IMR-90 (cell line): ENCODE results near the gene ZFPM1. TPM values are rescaled to one million over a fixed set of nuclear protein-coding genes. Genes with fewer than 3 reads are reported as not detected.

Experiments
- CEBPB ChIP-seq: IDR thresholded peaks from 2 replicates; pipeline ENCODE4 v1.6.1; 2012; ENCODE audit warnings: low read depth, low read length, improper control_type of control experiment
- MAFK ChIP-seq: IDR thresholded peaks from 2 replicates; pipeline ENCODE4 v1.6.1; 2012; ENCODE audit warnings: low read depth, low read length, improper control_type of control experiment
- SMC3 ChIP-seq: fragments of 150-350 bp; IDR thresholded peaks from 2 replicates; pipeline ENCODE4 v1.6.1; 2016; ENCODE audit warnings: low read depth, mild to moderate bottlenecking, antibody characterized with exemption, low read length, moderate library complexity
- USF2 ChIP-seq: fragments of 150-350 bp; IDR thresholded peaks from 2 replicates; pipeline ENCODE4 v1.6.1; 2017; ENCODE audit warnings: mild to moderate bottlenecking, antibody characterized with exemption, low read length, low read depth
- polyA plus RNA-seq, 3 experiments: library from polyadenylated mRNA; depleted of rRNA; stranded (reverse); fragments of >200 nt; gene quantifications; 2 replicates each; pipeline ENCODE4 v1.2.3, GENCODE V29; 2012; ENCODE audit warnings: low replicate concordance in 1 of 3
- total RNA-seq: library from RNA; depleted of rRNA; stranded (reverse); fragments of >200 nt; gene quantifications from 2 replicates; pipeline ENCODE4 v1.2.3, GENCODE V29; 2012

The ZFPM1 gene
- total and polyA plus RNA-seq, 2 of the 4 experiments (the other 2 are of a cell fraction), result 0.36 to 1.1 TPM

- TF ChIP-seq USF2 (no peak), SMC3 (no peak), CEBPB (no peak), MAFK (no peak)
These were observed 1.5 kb downstream of the ZFPM1 start (continued) for GRCh38 chr16:88454523-88454947.
